ENCODE data around the gene FYB1.
"Not testable (repeated sequence)": the region's sequence is repeated elsewhere in the genome, so short reads cannot be mapped to it uniquely, and the experiment has no call there.

The FYB1 gene

GRCh38 chr5:39223565-39224156 lies 4.3 kb upstream of the FYB1 start:
- no peak for TF ChIP-seq CTCF (conservative IDR thresholded peaks at IDR 0.05; ENCODE audit: control insufficient read depth, insufficient read depth, low read depth, low read length)
- DNase-seq (ENCODE audit: low read depth), result no peak
- no peak overlapping the region for H3K4me3 ChIP-seq (ENCODE audit: control insufficient read depth, low read depth, low read length)

- H3K4me3 ChIP-seq (ENCODE audit: control insufficient read depth, low read depth, low read length); DNase-seq (ENCODE audit: low read depth): not testable (repeated sequence)
These were observed 2.3 kb upstream of the FYB1 start for GRCh38 chr5:39221671-39222070.

- H3K4me3 ChIP-seq (ENCODE audit: control insufficient read depth, low read depth, low read length), result no peak overlapping the region
- no peak for DNase-seq (ENCODE audit: low read depth)
- no peak for TF ChIP-seq CTCF (conservative IDR thresholded peaks at IDR 0.05; ENCODE audit: control insufficient read depth, insufficient read depth, low read depth, low read length)
These were observed 1.1 kb upstream of the FYB1 start for GRCh38 chr5:39220280-39221030.

GRCh38 chr5:39218482-39219402 lies 621 bp downstream of the FYB1 start:
- peak; percentile 4 for DNase-seq (ENCODE audit: low read depth)
- no peak for TF ChIP-seq CTCF (conservative IDR thresholded peaks at IDR 0.05; ENCODE audit: control insufficient read depth, insufficient read depth, low read depth, low read length)
- no peak overlapping the region for H3K4me3 ChIP-seq (ENCODE audit: control insufficient read depth, low read depth, low read length)

GRCh38 chr5:39217365-39218281 lies 1.7 kb downstream of the FYB1 start:
- peak; percentile 97 for TF ChIP-seq CTCF (conservative IDR thresholded peaks at IDR 0.05; ENCODE audit: control insufficient read depth, insufficient read depth, low read depth, low read length)
- H3K4me3 ChIP-seq (ENCODE audit: control insufficient read depth, low read depth, low read length), result no peak overlapping the region
- DNase-seq (ENCODE audit: low read depth), result peak; percentile 82

- no peak for TF ChIP-seq CTCF (conservative IDR thresholded peaks at IDR 0.05; ENCODE audit: control insufficient read depth, insufficient read depth, low read depth, low read length)
- no peak for DNase-seq (ENCODE audit: low read depth)
- no peak overlapping the region for H3K4me3 ChIP-seq (ENCODE audit: control insufficient read depth, low read depth, low read length)
These were observed 2.7 kb downstream of the FYB1 start for GRCh38 chr5:39216631-39217030.
